CD8-positive, alpha-beta memory T cell (primary cell): ENCODE results near the gene KRTAP5-5. TPM values are rescaled to one million over a fixed set of nuclear protein-coding genes. Genes with fewer than 3 reads are reported as not detected.

ENCODE experiments used
- CTCF ChIA-PET: fragments of 350-600 bp; sonication (Branson Sonifier 250); formaldehyde crosslinking; loops from one replicate; lab custom pipeline; 2021; ENCODE audit warnings: antibody characterized with exemption; lab: Charles Lee
- POLR2A ChIA-PET: fragments of 350-600 bp; sonication (Branson Sonifier 250); formaldehyde crosslinking; loops from one replicate; lab custom pipeline; 2021; ENCODE audit warnings: antibody characterized with exemption; lab: Charles Lee
- DNase-seq, 5 donors: peaks; one replicate each; pipeline versions ENCODE4 v3.0.0 to v3.0.0-alpha.2; 2020 to 2022; ENCODE audit warnings: mixed read lengths in 1 of 5
- H3K27ac ChIP-seq: one replicate; pipeline ENCODE4 v1.7.0; 2013; ENCODE audit warnings: low read depth, mild to moderate bottlenecking, low read length, moderate library complexity
- H3K27me3 ChIP-seq: 2 replicates; pipeline ENCODE4 v1.7.0; 2013; ENCODE audit warnings: low read length, mild to moderate bottlenecking; ENCODE audit not compliant: insufficient read depth, poor library complexity, severe bottlenecking
- H3K36me3 ChIP-seq: 2 replicates; pipeline ENCODE4 v1.7.0; 2013; ENCODE audit warnings: mild to moderate bottlenecking, low read length, moderate library complexity; ENCODE audit not compliant: insufficient read depth
- H3K4me1 ChIP-seq: 2 replicates; pipeline ENCODE4 v1.7.0; 2013; ENCODE audit warnings: mild to moderate bottlenecking, low read length, moderate library complexity; ENCODE audit not compliant: insufficient read depth
- H3K4me3 ChIP-seq: 2 replicates; pipeline ENCODE4 v1.7.0; 2013; ENCODE audit warnings: mild to moderate bottlenecking, low read length
- H3K9me3 ChIP-seq: 2 replicates; pipeline ENCODE4 v1.7.0; 2013; ENCODE audit warnings: mild to moderate bottlenecking, low read length
- H3K27ac Mint-ChIP-seq, 8 donors: one replicate each; pipeline ENCODE4 v1.8.0; 2020 to 2021; ENCODE audit warnings: mixed read lengths in 8 of 8, mild to moderate bottlenecking in 6 of 8, inconsistent platforms in 3 of 8, moderate library complexity in 3 of 8
- H3K27me3 Mint-ChIP-seq, 2 donors: one replicate each; pipeline ENCODE4 v1.8.0; 2020 to 2021; ENCODE audit warnings: mixed read lengths in 2 of 2, mild to moderate bottlenecking in 1 of 2, moderate library complexity in 1 of 2
- H3K36me3 Mint-ChIP-seq, 3 donors: one replicate each; pipeline ENCODE4 v1.8.0; 2020 to 2021; ENCODE audit warnings: mixed read lengths in 3 of 3, inconsistent platforms in 1 of 3, mild to moderate bottlenecking in 1 of 3
- H3K4me1 Mint-ChIP-seq, 3 donors: one replicate each; pipeline ENCODE4 v1.8.0; 2020 to 2021; ENCODE audit warnings: mixed read lengths in 3 of 3, inconsistent platforms in 1 of 3, mild to moderate bottlenecking in 1 of 3
- H3K4me3 Mint-ChIP-seq, 7 donors: one replicate each; pipeline ENCODE4 v1.8.0; 2020 to 2021; ENCODE audit warnings: mixed read lengths in 7 of 7, mild to moderate bottlenecking in 6 of 7, moderate library complexity in 4 of 7, inconsistent platforms in 2 of 7
- H3K9me3 Mint-ChIP-seq, 5 donors: one replicate each; pipeline ENCODE4 v1.8.0; 2020 to 2022; ENCODE audit warnings: mixed read lengths in 5 of 5, mild to moderate bottlenecking in 3 of 5, moderate library complexity in 2 of 5, inconsistent platforms in 1 of 5
- polyA plus RNA-seq: library from polyadenylated mRNA; unstranded; fragments of 300-500 nt; fragmentation: Illumina TruSeq; gene quantifications from one replicate; pipeline ENCODE4 v1.2.3, GENCODE V29; 2021
- total RNA-seq, 2 experiments: library from RNA; stranded (reverse); gene quantifications; one replicate each; pipeline ENCODE4 v1.2.3, GENCODE V29; 2021

Gene KRTAP5-5
- total and polyA plus RNA-seq, 3 experiments from 2014 or later: not detected

DNA sequence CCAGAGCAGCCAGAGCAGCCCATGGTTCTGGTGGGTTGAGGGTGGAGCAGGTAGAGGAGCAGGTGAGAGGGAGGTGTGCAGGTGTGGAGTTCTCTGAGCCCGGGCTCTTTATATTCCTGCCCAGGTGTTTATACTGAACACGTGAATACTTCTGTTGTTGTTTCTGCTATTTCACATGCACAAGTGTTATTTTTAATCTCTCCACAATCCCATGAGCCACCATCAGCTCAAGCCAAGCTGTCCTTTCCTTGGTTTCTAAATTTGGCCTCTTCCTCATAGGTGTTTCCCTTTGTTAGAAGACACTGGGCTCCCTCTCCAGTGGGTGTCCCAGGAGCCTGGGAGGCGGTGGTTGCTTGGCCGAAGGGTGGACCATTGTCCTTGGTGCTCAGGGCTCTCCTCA is 21.2 kb upstream of the KRTAP5-5 start, which contains the start of gene KRTAP5-3:
KRTAP5-3 (minus strand) TSS at position 101 of the 400 bp plus-strand sequence; CDS start at position 23, 78 bp downstream.
- Histone ChIP-seq H3K9me3 (no peaks in the 10 kb centered on the region), H3K4me3 (no peak within 1 kb of the TSS), H3K27ac (no peak within 1 kb of the TSS), H3K27me3 (no peaks in the 10 kb centered on the region), H3K4me1 (no peaks in the 10 kb centered on the region), H3K36me3 (no peaks in the 10 kb centered on the region)
- Mint-ChIP-seq H3K9me3 (no peaks in the 10 kb centered on the region), H3K4me1 (peaks cover 5 to 9% (median 8%) of the 10 kb centered on the region in 3 donors), H3K36me3 (no peaks in the 10 kb centered on the region), H3K27ac (no peak within 1 kb of the TSS), H3K27me3 (peaks cover 26 to 42% of the 10 kb centered on the region in 2 donors), H3K4me3 (no peak within 1 kb of the TSS)
- no peak for DNase-seq
- ChIA-PET POLR2A (no interaction called here), CTCF (interaction anchor here (0.9 kb wide), 1 partner anchor 33 kb away, joined by 3 read pairs; no protein-coding TSS in a partner anchor)

DNA sequence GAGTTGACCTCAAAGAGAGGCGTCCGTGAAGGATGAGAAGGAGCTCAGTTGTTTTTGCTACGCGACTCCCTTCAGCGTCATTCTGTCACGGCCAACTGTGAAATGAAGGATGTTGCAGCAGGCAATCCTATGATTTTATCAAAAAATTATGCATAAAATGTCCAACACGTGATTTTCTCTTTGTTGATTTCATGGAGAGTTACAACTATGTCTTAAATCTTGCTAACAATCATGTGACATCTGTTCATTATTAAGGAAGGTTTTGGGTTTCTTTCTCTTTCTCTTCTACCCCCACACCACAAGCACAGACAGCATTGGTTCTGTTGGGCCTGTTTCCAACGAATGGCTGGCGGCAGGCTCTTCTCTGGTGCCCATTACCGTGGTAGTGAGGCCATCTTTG is 11.3 kb upstream of the KRTAP5-5 start:
- Mint-ChIP-seq H3K27ac (no peak overlapping the region), H3K4me1 (peaks cover 5 to 7% (median 6%) of the 10 kb centered on the region in 3 donors), H3K9me3 (no peaks in the 10 kb centered on the region), H3K4me3 (peak overlapping the region in 1 of 7 donors; percentile 18), H3K36me3 (peaks cover 0 to 6% (median 0%) of the 10 kb centered on the region in 3 donors), H3K27me3 (peaks cover 19 to 53% of the 10 kb centered on the region in 2 donors)
- Histone ChIP-seq H3K9me3 (no peaks in the 10 kb centered on the region), H3K4me3 (no peak overlapping the region), H3K27ac (no peak overlapping the region), H3K4me1 (no peaks in the 10 kb centered on the region), H3K36me3 (no peaks in the 10 kb centered on the region), H3K27me3 (peaks cover 7% of the 10 kb centered on the region)
- POLR2A ChIA-PET: no interaction called here
- no peak for DNase-seq
- CTCF ChIA-PET: interaction anchor here (1.1 to 1.8 kb wide), 2 partner anchors 23 to 72 kb away, joined by 4 to 5 read pairs; no protein-coding TSS in a partner anchor

DNA sequence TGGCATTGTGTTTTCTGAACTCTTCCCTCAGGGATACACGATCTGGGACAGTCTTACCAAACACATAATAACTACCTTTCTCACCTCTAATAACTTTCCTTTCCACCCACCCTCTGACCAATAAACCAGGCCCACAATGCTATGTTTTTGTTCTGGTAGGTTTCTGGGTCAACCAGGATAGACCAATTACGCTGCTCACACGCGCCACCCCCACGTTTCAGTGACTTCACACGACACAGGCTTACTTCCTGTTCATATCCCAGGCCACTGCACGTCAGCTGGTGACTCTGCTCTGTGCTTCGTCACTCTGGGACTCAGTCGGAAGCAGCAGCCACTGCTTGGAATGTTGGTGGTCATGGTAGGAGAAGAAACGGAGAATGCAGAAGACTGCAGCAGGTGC is 10.1 kb upstream of the KRTAP5-5 start:
- H3K27me3 Mint-ChIP-seq: peaks cover 13 to 48% of the 10 kb centered on the region in 2 donors
- H3K4me3 Mint-ChIP-seq: peak overlapping the region in 6 of 7 donors; percentile 0 to 43 (median 14)
- CTCF ChIA-PET: interaction anchor here (0.9 to 1.0 kb wide), 2 partner anchors 33 to 530 kb away, joined by 3 read pairs; no protein-coding TSS in a partner anchor
- DNase-seq: peak in 2 of 5 donors; percentile 6 to 40
- POLR2A ChIA-PET: interaction anchor here (0.6 kb wide), 1 partner anchor 8 kb away, joined by 3 read pairs; no protein-coding TSS in a partner anchor
- Histone ChIP-seq H3K36me3 (no peaks in the 10 kb centered on the region), H3K4me3 (no peak overlapping the region), H3K4me1 (no peaks in the 10 kb centered on the region), H3K27ac (no peak overlapping the region), H3K9me3 (no peaks in the 10 kb centered on the region), H3K27me3 (peaks cover 7% of the 10 kb centered on the region)
- peaks cover 0 to 6% (median 0%) of the 10 kb centered on the region in 3 donors for H3K36me3 Mint-ChIP-seq
- H3K4me1 Mint-ChIP-seq: peaks cover 5 to 7% (median 6%) of the 10 kb centered on the region in 3 donors
- H3K9me3 Mint-ChIP-seq: no peaks in the 10 kb centered on the region
- peak overlapping the region in 4 of 8 donors; percentile 17 to 85 (median 54) for H3K27ac Mint-ChIP-seq

DNA sequence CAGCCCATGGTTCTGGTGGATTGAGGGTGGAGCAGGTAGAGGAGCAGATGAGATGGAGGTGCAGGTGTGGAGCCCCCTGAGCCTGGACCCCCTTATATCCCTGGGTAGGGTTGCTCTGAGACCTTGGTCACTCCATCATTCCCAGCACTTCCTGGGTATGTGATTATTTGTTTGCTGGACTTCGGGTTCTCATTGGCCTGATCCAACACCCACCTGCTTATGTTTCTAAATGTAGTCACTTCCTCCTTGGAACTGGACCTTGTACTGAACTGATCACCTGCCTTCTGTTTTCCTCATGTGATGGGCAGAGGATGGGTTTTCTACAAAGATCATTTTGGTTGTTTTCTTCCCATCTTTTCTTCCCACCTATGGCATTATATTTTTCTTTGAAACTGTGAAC is 7.5 kb upstream of the KRTAP5-5 start, which contains the start of gene KRTAP5-4:
KRTAP5-4 (minus strand) TSS at position 53 of the 400 bp plus-strand sequence; CDS start at position 8, 45 bp downstream.
- Histone ChIP-seq H3K27ac (no peak within 1 kb of the TSS), H3K4me1 (no peaks in the 10 kb centered on the region), H3K27me3 (no peaks in the 10 kb centered on the region), H3K36me3 (no peaks in the 10 kb centered on the region), H3K9me3 (no peaks in the 10 kb centered on the region), H3K4me3 (no peak within 1 kb of the TSS)
- POLR2A ChIA-PET: no interaction called here
- Mint-ChIP-seq H3K4me1 (peaks cover 5 to 7% (median 6%) of the 10 kb centered on the region in 3 donors), H3K27me3 (peaks cover 6 to 30% of the 10 kb centered on the region in 2 donors), H3K36me3 (no peaks in the 10 kb centered on the region), H3K27ac (peak within 1 kb of the TSS in 1 of 8 donors; percentile 15), H3K4me3 (no peak within 1 kb of the TSS), H3K9me3 (no peaks in the 10 kb centered on the region)
- no peak for DNase-seq
- CTCF ChIA-PET: no interaction called here

DNA sequence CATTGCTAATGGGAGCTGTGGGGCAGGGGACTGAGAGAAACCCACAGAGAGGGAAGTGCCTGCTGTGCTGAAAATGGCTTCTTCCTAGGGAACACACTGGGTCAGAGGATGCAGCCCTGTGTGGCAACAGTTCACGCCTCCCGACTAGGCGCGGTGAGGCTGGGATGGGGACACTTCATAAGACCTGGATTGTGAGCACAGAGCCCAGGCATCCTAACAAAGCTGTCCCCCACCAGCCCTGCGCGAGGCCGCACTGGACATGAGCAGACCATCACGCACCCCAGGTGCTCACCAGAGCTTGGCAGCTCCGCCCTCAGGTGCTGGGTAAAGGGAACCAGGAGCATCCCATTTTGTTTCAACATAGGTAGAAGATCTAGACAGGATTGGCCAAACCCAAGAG is 5.9 kb upstream of the KRTAP5-5 start:
- Mint-ChIP-seq H3K27ac (no peak overlapping the region), H3K27me3 (peaks cover 8 to 25% of the 10 kb centered on the region in 2 donors), H3K4me3 (no peak overlapping the region), H3K4me1 (peaks cover 5 to 7% (median 7%) of the 10 kb centered on the region in 3 donors), H3K9me3 (no peaks in the 10 kb centered on the region), H3K36me3 (no peaks in the 10 kb centered on the region)
- Histone ChIP-seq H3K27ac (no peak overlapping the region), H3K27me3 (no peaks in the 10 kb centered on the region), H3K4me3 (no peak overlapping the region), H3K9me3 (no peaks in the 10 kb centered on the region), H3K4me1 (peaks cover under 1% of the 10 kb centered on the region), H3K36me3 (no peaks in the 10 kb centered on the region)
- ChIA-PET POLR2A (no interaction called here), CTCF (interaction anchor here (0.9 kb wide), 1 partner anchor 28 kb away, joined by 3 read pairs; no protein-coding TSS in a partner anchor)
- DNase-seq: no peak

DNA sequence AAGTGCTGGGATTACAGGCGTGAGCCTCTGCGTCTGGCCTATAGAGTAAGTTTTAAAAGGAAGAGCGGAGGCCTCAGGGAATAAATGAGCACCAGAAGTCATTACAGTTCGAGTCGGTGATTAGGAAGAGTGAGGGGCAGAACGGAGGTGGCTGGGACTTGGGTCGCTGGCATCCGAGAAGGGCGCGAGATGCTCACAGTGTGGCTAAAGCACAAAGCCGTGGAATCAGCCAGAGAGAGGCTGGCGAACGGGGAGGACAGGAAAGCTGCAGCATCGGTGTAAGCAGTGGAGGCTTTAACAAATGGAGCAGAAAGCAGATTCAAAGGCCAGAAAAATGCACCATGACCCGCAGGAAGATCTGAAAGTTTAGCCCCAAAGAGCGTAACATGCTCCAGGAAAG is 5.0 kb upstream of the KRTAP5-5 start:
- Histone ChIP-seq H3K4me3 (no peak overlapping the region), H3K27ac (no peak overlapping the region), H3K4me1 (peaks cover 7% of the 10 kb centered on the region), H3K9me3 (no peaks in the 10 kb centered on the region), H3K27me3 (peaks cover 6% of the 10 kb centered on the region), H3K36me3 (no peaks in the 10 kb centered on the region)
- ChIA-PET POLR2A (no interaction called here), CTCF (interaction anchor here (0.9 kb wide), 2 partner anchors 11 to 29 kb away, joined by 3 read pairs; no protein-coding TSS in a partner anchor)
- H3K9me3 Mint-ChIP-seq: no peaks in the 10 kb centered on the region
- no peak for DNase-seq
- H3K27ac Mint-ChIP-seq: no peak overlapping the region
- no peak overlapping the region for H3K4me3 Mint-ChIP-seq
- peaks cover 10 to 27% of the 10 kb centered on the region in 2 donors for H3K27me3 Mint-ChIP-seq
- H3K36me3 Mint-ChIP-seq: no peaks in the 10 kb centered on the region
- peaks cover 1 to 5% (median 3%) of the 10 kb centered on the region in 3 donors for H3K4me1 Mint-ChIP-seq

DNA sequence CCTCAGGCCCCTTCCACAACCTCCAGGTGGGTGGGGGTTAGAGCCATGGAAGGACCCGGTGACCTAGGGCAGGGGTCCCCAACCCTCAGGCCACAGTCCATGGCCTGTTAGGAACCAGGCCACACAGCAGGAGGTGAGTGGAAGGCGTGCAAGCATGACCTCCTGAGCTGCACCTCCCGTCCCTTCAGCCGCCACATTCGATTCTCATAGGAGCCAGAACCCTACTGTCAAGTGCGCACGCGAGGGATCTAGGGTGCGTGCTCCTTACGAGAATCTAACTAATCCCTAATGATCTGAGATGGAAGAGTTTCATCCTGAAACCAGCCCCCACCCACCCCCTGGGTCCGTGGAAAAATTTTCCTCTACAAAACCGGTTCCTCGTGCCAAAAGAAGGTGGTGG is 4.0 kb upstream of the KRTAP5-5 start:
- Histone ChIP-seq H3K27me3 (peaks cover 8% of the 10 kb centered on the region), H3K36me3 (no peaks in the 10 kb centered on the region), H3K4me1 (peaks cover 7% of the 10 kb centered on the region), H3K27ac (no peak overlapping the region), H3K4me3 (no peak overlapping the region), H3K9me3 (no peaks in the 10 kb centered on the region)
- Mint-ChIP-seq H3K36me3 (no peaks in the 10 kb centered on the region), H3K27ac (no peak overlapping the region), H3K4me1 (peaks cover 0 to 4% (median 3%) of the 10 kb centered on the region in 3 donors), H3K9me3 (no peaks in the 10 kb centered on the region), H3K4me3 (no peak overlapping the region), H3K27me3 (peaks cover 9 to 25% of the 10 kb centered on the region in 2 donors)
- ChIA-PET CTCF (no interaction called here), POLR2A (no interaction called here)
- no peak for DNase-seq
